Activated naive CD4-positive, alpha-beta T cell treated with anti-CD3 and anti-CD28 coated beads, Interleukin-2, amount 10 ng/mL, durations not matched to agents 7 days and 5 days (primary cell): ENCODE results near the gene SLC29A2.

Source experiments
- CTCF ChIA-PET: fragments of 350-600 bp; sonication (Branson Sonifier 250); formaldehyde crosslinking; loops from one replicate; lab custom pipeline; 2021; ENCODE audit warnings: antibody characterized with exemption; lab: Charles Lee
- DNase-seq: peaks from one replicate; pipeline ENCODE4 v3.0.0-alpha.2; 2020
- H3K27ac Mint-ChIP-seq: one replicate; pipeline ENCODE4 v1.8.0; 2021; ENCODE audit warnings: mild to moderate bottlenecking, moderate library complexity, mixed read lengths
- H3K27me3 Mint-ChIP-seq: one replicate; pipeline ENCODE4 v1.8.0; 2021; ENCODE audit warnings: mild to moderate bottlenecking, mixed read lengths
- H3K36me3 Mint-ChIP-seq: one replicate; pipeline ENCODE4 v1.8.0; 2021; ENCODE audit warnings: mixed read lengths
- H3K4me1 Mint-ChIP-seq: one replicate; pipeline ENCODE4 v1.8.0; 2021; ENCODE audit warnings: mixed read lengths
- H3K4me3 Mint-ChIP-seq: one replicate; pipeline ENCODE4 v1.8.0; 2021; ENCODE audit warnings: mild to moderate bottlenecking, moderate library complexity, mixed read lengths
- H3K9me3 Mint-ChIP-seq: one replicate; pipeline ENCODE4 v1.8.0; 2021; ENCODE audit warnings: mixed read lengths

Gene SLC29A2

DNA sequence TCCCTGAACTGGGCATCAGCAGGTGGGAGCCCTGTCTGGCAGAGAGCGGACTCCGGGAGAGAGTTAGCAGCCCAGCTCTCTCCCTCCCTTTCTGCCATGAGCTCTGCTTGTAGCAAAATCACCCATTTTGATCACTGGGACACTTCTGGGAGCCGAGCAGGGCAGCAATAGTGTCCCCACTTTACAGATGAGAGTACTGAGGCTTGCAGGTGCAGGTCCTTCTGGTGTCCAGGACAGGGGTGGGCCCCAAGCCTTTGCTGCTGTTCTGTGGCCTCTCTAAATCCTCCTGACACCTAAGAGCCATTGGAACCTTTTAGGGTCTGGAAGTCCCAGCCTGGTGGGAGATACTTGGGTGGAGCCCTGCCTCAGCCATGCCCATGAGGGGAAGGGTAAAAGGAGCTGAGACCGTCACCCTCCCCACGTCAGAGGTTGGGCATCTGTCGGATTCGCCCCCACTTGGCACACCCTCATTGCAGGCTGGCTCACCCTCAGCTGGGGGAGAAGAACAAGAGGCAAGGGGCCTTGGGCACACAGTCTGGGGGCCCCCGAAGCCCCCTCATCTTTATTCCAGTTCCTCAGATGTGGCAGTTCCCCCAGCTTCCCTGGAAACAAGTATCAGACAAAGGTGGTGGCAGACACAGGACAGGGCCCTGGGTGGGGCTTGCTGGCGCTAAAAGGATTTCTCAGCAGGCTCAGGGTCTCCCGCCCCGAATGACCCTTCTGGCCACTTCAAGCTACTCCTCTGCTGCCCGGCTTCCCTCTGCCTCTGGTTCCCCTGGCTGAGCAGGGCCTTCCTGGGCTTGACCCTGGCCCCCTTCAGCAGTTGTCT lies 39.8 kb downstream of the SLC29A2 start:
- DNase-seq, result no peak
- Mint-ChIP-seq H3K27me3 (peaks cover 14% of the 10 kb centered on the region), H3K9me3 (no peaks in the 10 kb centered on the region), H3K36me3 (peaks cover 2% of the 10 kb centered on the region), H3K4me3 (no peak overlapping the region), H3K27ac (no peak overlapping the region), H3K4me1 (peaks cover 37% of the 10 kb centered on the region)
- CTCF ChIA-PET, result interaction anchor here (1.0 to 4.4 kb wide), 2 partner anchors 20 to 57 kb away, joined by 3 to 41 read pairs; no protein-coding TSS in a partner anchor

DNA sequence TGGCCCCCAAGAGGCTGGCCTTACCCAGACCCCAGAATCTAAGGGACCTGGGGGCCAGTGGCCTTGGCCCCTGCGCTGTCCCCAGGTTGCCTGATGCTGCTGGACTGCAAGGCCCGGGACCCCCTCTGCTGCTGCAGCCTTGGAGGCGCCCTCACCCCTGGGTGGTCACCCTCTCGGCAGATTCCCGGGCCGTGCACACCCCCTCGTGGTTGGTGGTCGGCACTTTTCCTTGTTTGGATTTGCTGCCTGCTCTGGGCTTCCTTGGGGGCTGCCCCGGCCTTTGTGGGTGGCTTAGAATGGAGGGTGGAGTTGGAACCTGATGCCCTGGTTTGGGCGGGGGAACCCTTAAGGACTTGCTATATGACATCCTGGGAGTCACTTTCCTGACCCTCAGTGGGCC lies 40.6 kb downstream of the SLC29A2 start:
- CTCF ChIA-PET, result interaction anchor here (0.7 to 4.4 kb wide), 4 partner anchors 19 to 361 kb away, joined by 3 to 41 read pairs (median 6); no protein-coding TSS in a partner anchor
- Mint-ChIP-seq H3K9me3 (no peaks in the 10 kb centered on the region), H3K27me3 (peaks cover 7% of the 10 kb centered on the region), H3K27ac (no peak overlapping the region), H3K4me3 (no peak overlapping the region), H3K4me1 (peaks cover 37% of the 10 kb centered on the region), H3K36me3 (no peaks in the 10 kb centered on the region)
- DNase-seq, result no peak

DNA sequence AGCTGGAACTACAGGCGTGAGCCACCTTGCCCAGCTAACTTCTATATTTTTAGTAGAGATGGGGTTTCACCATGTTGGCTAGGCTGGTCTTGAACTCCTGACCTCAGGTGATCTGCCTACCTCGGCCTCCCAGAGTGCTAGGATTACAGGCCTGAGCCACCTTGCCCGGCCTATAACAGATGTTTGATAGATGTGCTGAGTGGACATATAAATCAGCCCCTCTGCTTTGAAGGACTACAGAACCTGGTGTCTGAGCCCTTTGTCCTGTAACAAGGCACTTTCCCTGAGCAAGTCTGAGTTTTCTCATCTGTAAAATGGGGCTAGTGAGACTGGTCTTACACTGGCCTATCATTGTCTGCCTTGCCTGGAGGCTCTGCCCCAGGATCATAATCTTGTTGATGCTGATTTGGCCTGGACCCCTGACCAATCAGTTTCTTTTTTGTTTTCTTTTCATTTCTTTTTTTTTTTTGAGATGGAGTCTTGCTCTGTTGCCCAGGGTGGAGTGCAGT lies 42.3 kb downstream of the SLC29A2 start:
- no peak overlapping the region for H3K4me3 Mint-ChIP-seq
- H3K9me3 Mint-ChIP-seq, result no peaks in the 10 kb centered on the region
- H3K4me1 Mint-ChIP-seq, result peaks cover 48% of the 10 kb centered on the region
- no peak for DNase-seq
- H3K27me3 Mint-ChIP-seq, result no peaks in the 10 kb centered on the region
- CTCF ChIA-PET, result interaction anchor here (0.8 to 4.4 kb wide), 6 partner anchors 9 to 59 kb away, joined by 3 to 41 read pairs (median 6); no protein-coding TSS in a partner anchor
- H3K27ac Mint-ChIP-seq, result peak overlapping the region; percentile 87
- H3K36me3 Mint-ChIP-seq, result no peaks in the 10 kb centered on the region

DNA sequence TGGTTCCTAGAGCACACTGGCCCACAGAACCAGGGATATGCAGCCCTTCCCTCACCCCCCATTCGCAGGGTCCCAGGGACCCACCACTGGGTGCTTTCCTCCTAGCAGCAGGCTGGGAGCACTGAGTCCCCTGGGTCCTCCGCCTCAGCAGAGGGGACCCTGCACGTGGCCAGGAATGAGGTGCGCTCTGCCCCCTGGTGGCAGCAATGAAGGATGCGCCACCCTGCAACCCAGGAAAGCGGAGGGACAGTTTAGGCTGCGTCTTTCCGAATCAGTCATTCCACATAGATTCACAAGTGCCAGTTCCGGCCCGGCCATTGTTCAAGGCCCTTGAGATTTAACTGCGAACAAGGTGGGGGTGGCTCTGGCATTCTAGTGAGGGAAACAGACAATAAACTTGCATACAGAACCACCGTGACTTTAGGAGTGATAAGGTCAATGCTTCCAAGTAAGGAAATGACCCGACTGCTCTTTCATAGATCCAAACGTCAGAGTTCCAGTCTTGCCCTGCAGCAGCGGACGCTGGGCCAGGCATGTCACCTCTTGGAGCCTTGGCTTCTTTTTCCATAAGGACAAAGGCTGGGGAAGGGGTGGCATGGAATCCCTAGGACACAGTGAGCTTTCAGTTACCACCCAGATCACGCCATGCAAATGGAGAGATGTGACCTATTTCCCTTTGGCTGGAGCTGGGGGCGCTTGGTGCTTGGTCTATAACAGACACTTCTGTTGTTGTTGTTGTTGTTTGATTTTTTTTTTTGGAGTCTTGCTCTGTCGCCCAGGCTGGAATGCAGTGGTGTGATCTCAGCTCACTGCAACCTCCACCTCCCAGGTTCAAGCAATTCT lies 43.0 kb downstream of the SLC29A2 start:
- DNase-seq, result peak; percentile 87
- Mint-ChIP-seq H3K27ac (peak overlapping the region; percentile 87), H3K4me3 (peak overlapping the region; percentile 21), H3K27me3 (no peaks in the 10 kb centered on the region), H3K36me3 (no peaks in the 10 kb centered on the region), H3K4me1 (peaks cover 55% of the 10 kb centered on the region), H3K9me3 (peaks cover under 1% of the 10 kb centered on the region)
- CTCF ChIA-PET, result interaction anchor here (0.8 to 2.2 kb wide), 5 partner anchors 9 to 60 kb away, joined by 3 to 28 read pairs (median 3); no protein-coding TSS in a partner anchor

DNA sequence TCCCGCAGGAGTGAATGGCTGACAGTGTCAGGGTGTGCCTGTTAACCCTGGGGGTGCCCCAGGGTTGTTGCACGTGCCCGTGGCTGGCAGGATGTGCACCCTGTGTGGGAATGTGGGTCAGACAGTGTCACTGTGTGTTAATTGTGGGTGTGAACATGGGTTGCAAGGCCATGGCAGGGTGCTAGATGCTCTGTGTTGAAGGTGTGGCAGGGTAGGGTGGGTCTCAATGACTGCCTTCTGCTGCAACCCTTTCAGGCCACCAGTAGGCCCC lies 43.6 kb downstream of the SLC29A2 start:
- CTCF ChIA-PET, result no interaction called here
- H3K4me3 Mint-ChIP-seq, result no peak overlapping the region
- peak; percentile 55 for DNase-seq
- no peaks in the 10 kb centered on the region for H3K27me3 Mint-ChIP-seq
- peaks cover 61% of the 10 kb centered on the region for H3K4me1 Mint-ChIP-seq
- no peaks in the 10 kb centered on the region for H3K36me3 Mint-ChIP-seq
- H3K9me3 Mint-ChIP-seq, result peaks cover 6% of the 10 kb centered on the region
- peak overlapping the region; percentile 87 for H3K27ac Mint-ChIP-seq

DNA sequence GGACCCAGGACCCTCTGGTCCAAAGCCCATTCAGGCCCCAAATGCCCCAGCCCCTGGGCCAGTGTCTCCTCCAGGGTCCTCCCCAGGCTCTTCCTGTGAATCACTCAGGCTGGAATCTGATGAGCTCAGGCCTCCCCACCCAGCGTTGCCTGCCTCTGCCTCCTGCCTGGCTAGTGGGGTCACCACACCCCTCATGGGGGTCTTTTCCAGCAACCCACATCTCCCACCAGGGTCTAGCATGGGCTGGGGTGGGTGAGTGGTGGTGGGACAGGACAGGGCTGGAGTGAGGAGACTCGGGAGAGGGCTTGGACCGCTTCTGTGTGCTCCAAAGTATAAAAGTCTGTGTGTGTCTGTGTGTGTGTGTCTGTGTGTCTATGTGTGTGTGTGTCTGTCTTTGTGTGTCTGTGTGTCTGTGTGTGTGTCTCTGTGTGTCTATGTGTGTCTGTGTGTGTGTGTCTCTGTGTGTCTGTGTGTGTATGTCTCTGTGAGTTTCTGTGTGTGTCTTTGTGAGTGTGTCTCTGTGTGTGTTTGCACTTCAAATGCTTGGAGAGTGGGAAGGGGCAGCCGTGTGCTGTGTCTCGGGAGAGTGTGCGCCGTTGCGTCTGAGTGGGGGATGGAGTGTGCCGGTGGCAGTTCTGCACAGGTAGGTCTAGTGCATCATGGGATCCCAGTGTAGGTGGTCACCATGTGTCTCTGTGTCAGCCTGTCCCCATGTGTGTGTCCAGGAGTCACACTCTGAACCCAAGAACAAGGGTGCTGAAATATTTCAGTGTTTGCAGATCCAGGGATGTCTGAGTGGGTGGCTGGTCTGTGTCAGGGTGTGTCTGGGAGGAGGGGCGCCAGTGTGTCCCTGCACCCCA lies 44.2 kb downstream of the SLC29A2 start:
- no peak for DNase-seq
- no peaks in the 10 kb centered on the region for H3K27me3 Mint-ChIP-seq
- peak overlapping the region; percentile 87 for H3K27ac Mint-ChIP-seq
- H3K9me3 Mint-ChIP-seq, result peaks cover 6% of the 10 kb centered on the region
- no peaks in the 10 kb centered on the region for H3K36me3 Mint-ChIP-seq
- CTCF ChIA-PET, result interaction anchor here (1.3 to 1.8 kb wide), 2 partner anchors 15 to 16 kb away, joined by 9 to 15 read pairs; no protein-coding TSS in a partner anchor
- no peak overlapping the region for H3K4me3 Mint-ChIP-seq
- H3K4me1 Mint-ChIP-seq, result peaks cover 65% of the 10 kb centered on the region

DNA sequence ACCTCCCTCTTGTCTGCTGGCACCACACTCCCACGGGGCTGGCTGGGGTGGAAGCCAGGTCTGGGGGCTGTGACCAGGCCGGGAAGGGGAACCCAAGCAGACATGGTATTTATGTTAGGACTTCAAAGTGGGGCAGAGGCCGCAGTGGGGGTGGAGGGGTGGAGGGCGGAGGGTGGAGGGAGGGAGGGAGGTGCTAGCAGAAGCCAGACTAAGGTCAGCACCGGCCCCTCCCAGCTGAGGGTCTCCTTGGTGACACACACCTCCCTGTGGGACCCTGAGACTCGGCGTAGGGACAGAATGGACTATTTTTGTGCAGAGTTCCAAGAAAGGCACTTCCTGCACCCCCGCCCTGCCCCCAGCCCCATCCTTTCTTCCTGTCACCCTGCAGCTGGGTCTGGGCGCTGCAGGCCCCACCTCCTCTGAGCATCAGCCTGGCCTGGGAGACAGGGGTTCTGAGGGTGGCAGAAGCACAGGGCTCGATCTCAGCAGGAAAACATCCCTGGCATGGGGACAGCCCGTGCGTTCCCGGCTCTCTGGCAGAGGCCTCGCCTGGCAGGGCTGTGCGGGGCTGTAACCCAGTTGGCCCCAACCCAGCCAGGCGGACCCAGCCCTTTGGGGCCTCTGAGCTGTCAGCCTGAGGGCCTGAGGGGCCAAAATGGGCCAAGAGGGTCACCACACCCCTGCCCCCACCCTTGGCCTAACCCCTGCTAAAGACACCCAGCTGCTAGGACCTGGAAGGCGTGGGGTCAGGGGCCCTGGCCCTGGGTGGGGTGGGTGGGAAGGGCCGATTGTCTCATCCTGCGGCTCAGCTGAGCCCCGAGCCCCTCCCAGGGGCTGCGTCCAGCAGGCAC lies 45.1 kb downstream of the SLC29A2 start:
- H3K4me1 Mint-ChIP-seq, result peaks cover 68% of the 10 kb centered on the region
- DNase-seq, result peak; percentile 85
- H3K36me3 Mint-ChIP-seq, result no peaks in the 10 kb centered on the region
- CTCF ChIA-PET, result interaction anchor here (1.3 to 1.8 kb wide), 2 partner anchors 14 to 16 kb away, joined by 9 to 15 read pairs; no protein-coding TSS in a partner anchor
- H3K27me3 Mint-ChIP-seq, result no peaks in the 10 kb centered on the region
- peaks cover 6% of the 10 kb centered on the region for H3K9me3 Mint-ChIP-seq
- H3K27ac Mint-ChIP-seq, result peak overlapping the region; percentile 87
- peak overlapping the region; percentile 58 for H3K4me3 Mint-ChIP-seq

DNA sequence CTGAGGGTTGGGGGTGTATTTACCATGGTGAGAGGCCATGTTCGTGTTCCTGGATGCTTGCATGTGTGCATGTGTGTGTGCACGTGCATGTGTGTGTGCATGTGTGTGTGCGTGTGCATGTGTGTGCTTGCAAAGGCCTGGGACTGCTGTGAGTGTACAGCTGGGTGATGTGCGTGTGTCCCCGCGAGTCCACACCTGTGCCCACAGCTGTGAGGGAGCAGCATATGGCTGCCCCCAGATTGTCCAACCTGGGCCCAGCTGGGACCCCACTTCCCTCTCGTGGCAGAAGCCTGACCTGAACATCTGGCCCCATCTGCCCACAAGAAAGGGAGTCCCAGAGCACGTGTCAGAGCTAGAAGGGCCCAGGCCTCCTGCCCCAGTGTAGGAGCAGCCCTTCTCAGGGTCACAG lies 46.3 kb downstream of the SLC29A2 start:
- Mint-ChIP-seq H3K4me1 (peaks cover 75% of the 10 kb centered on the region), H3K27ac (peak overlapping the region; percentile 87), H3K9me3 (peaks cover 7% of the 10 kb centered on the region), H3K4me3 (no peak overlapping the region), H3K27me3 (no peaks in the 10 kb centered on the region), H3K36me3 (peaks cover 3% of the 10 kb centered on the region)
- DNase-seq, result no peak
- CTCF ChIA-PET, result interaction anchor here (1.8 kb wide), 1 partner anchor 13 kb away, joined by 10 read pairs; no protein-coding TSS in a partner anchor

DNA sequence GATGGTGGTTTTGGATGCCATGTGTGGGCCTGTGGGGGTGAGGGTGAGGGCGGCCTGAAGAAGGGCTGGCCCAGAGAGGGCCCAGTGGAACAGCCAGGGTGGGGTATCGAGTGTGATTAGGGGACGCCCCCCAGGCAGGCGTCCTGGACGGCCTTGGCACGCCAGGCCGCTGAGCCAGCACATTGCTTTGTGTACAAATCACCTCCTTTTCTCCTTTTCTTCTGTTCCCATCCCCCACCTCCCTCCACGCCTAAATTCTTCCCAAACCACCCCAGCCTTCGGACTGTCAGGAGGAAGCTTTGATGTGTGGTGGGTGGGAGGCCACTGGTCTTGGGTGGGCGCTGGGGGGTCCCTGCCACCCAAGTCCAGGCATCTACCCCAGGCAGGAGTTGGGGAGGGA lies 46.9 kb downstream of the SLC29A2 start:
- CTCF ChIA-PET, result interaction anchor here (0.9 to 1.8 kb wide), 2 partner anchors 9 to 13 kb away, joined by 3 to 10 read pairs; no protein-coding TSS in a partner anchor
- Mint-ChIP-seq H3K27me3 (no peaks in the 10 kb centered on the region), H3K27ac (peak overlapping the region; percentile 59), H3K36me3 (peaks cover 7% of the 10 kb centered on the region), H3K9me3 (peaks cover 12% of the 10 kb centered on the region), H3K4me1 (peaks cover 81% of the 10 kb centered on the region), H3K4me3 (no peak overlapping the region)
- DNase-seq, result no peak

DNA sequence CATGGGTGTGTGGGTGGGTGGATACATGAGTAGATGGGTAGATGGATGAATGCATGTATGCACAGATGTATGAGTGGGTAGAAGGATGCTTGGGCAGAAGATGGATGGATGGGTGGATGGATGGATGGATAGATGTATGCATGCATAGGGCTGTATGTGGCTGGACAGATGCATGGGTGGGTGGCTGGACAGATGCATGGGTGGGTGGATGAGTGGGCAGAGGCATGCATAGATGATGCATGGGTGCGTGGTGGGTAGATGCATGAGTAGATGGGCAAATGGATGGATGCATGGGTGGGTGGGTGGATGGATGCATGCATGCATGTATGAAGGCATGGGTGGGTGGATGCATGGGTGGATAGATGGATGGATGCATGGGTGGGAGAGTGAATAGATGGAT lies 47.9 kb downstream of the SLC29A2 start:
- H3K27ac Mint-ChIP-seq, result no peak overlapping the region
- H3K36me3 Mint-ChIP-seq, result peaks cover 15% of the 10 kb centered on the region
- H3K27me3 Mint-ChIP-seq, result no peaks in the 10 kb centered on the region
- no peak overlapping the region for H3K4me3 Mint-ChIP-seq
- DNase-seq, result no peak
- H3K4me1 Mint-ChIP-seq, result peaks cover 85% of the 10 kb centered on the region
- CTCF ChIA-PET, result interaction anchor here (0.9 to 1.8 kb wide), 2 partner anchors 8 to 12 kb away, joined by 3 to 10 read pairs; no protein-coding TSS in a partner anchor
- H3K9me3 Mint-ChIP-seq, result peaks cover 15% of the 10 kb centered on the region

DNA sequence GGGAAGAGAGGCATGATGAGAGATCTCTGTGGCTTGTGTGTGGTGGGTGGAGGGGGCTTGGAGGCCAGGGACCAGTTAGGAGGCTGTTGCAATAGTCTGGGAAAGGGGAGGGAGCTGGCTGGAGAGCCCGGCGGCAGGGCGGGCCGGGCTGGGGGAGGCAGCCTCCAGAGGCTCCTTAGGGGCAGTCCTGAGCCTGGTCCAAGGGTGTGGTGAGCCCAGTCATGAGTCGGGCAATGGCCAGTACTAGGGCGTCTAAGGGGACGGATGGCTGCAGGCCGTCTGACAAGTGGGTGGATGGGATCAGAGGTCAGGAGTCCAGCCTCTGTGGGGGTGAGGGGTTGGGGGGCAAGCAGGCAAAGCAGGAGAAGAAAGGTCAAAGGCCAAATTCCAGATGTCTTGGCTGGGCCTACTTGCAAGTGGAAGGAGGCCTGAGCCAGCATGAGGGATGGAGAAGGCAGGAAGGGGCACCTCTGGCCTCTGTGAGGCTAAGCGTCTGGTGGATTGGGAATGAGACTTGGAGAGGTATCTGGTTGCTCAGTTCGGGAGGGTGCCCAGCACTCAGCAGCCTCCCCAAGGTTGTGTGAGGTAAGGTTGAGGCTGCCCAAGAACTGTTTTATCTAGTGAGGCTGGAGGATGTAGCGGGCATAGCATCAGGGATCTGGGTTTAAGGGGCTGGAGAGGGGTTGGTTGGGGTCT lies 48.7 kb downstream of the SLC29A2 start:
- H3K9me3 Mint-ChIP-seq, result peaks cover 15% of the 10 kb centered on the region
- peaks cover 85% of the 10 kb centered on the region for H3K4me1 Mint-ChIP-seq
- H3K27me3 Mint-ChIP-seq, result no peaks in the 10 kb centered on the region
- CTCF ChIA-PET, result no interaction called here
- peaks cover 17% of the 10 kb centered on the region for H3K36me3 Mint-ChIP-seq
- no peak overlapping the region for H3K4me3 Mint-ChIP-seq
- H3K27ac Mint-ChIP-seq, result no peak overlapping the region
- DNase-seq, result no peak

DNA sequence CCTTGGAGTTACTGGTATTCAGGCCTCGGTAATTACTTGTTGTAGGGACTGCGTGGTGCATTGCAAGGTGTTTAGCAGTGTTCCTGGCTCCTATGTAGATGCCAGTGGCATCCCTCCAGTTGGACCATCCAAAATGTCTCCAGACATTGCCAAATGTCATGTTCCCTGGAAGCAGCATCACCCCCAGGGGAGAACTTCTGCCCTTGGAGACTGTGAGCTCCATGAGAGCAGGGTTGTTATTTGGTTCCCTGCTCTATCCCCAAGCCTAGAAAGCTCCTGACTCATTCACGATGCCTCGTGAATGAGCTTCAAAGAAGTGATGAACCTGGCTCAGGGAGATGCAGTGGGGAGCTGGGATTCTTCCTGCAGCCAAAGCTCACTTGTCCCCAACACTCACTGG lies 50.0 kb downstream of the SLC29A2 start:
- no peak for DNase-seq
- no peaks in the 10 kb centered on the region for H3K27me3 Mint-ChIP-seq
- CTCF ChIA-PET, result interaction anchor here (0.9 to 1.2 kb wide), 2 partner anchors 9 to 10 kb away, joined by 3 to 4 read pairs; no protein-coding TSS in a partner anchor
- H3K27ac Mint-ChIP-seq, result no peak overlapping the region
- peaks cover 17% of the 10 kb centered on the region for H3K36me3 Mint-ChIP-seq
- H3K4me3 Mint-ChIP-seq, result no peak overlapping the region
- peaks cover 15% of the 10 kb centered on the region for H3K9me3 Mint-ChIP-seq
- H3K4me1 Mint-ChIP-seq, result peaks cover 83% of the 10 kb centered on the region
